Upper lobe of left lung (tissue), 6 donors: ENCODE results near the gene CRYM. TPM values are rescaled to one million over a fixed set of nuclear protein-coding genes. Genes with fewer than 3 reads are reported as not detected.
"Not testable (repeated sequence)": the region's sequence is repeated elsewhere in the genome, so short reads cannot be mapped to it uniquely, and the experiment has no call there.

Experiments
- ATAC-seq, 2 donors: fragments of 200-7000 bp; cut with Tn5 transposase; one replicate each; pipeline ENCODE4 v1.9.1; 2022; ENCODE audit warnings: mild to moderate bottlenecking in 2 of 2, moderate library complexity in 2 of 2; ENCODE audit not compliant: low FRiP score in 2 of 2
- DNase-seq, 2 donors: peaks; one replicate each; pipeline ENCODE4 v3.0.0-alpha.2; 2019 to 2020
- H3K27ac ChIP-seq, 4 donors: fragments of 200-600 bp; sonication (generic); one replicate each; pipeline ENCODE4 v1.5.1; 2016 to 2019
- H3K27me3 ChIP-seq, 4 donors: fragments of 200-600 bp; sonication (generic); one replicate each; pipeline ENCODE4 v1.5.1; 2017 to 2019
- H3K36me3 ChIP-seq, 4 donors: fragments of 200-600 bp; sonication (generic); one replicate each; pipeline ENCODE4 v1.5.1; 2016 to 2019
- H3K4me1 ChIP-seq, 4 donors: fragments of 200-600 bp; sonication (generic); one replicate each; pipeline ENCODE4 v1.5.1; 2018 to 2019
- H3K4me3 ChIP-seq, 4 donors: fragments of 200-600 bp; sonication (generic); one replicate each; pipeline ENCODE4 v1.5.1; 2017 to 2019; ENCODE audit warnings: mild to moderate bottlenecking in 2 of 4, moderate library complexity in 1 of 4
- H3K9me3 ChIP-seq, 4 donors: fragments of 200-600 bp; sonication (generic); one replicate each; pipeline ENCODE4 v1.5.1; 2018 to 2019
- CTCF ChIP-seq, 6 experiments: fragments of 450-650 bp in 4 of 6; fragments of 200-600 bp in 2 of 6; sonication (generic) in 2 of 6; IDR thresholded peaks; one replicate each; pipeline ENCODE4 v1.5.1; 2016 to 2019; ENCODE audit warnings: antibody characterized with exemption in 6 of 6
- EP300 ChIP-seq, 4 donors: sonication (generic); formaldehyde crosslinking; IDR thresholded peaks; one replicate each; pipeline ENCODE4 v1.5.1; 2017; ENCODE audit warnings: antibody characterized with exemption in 4 of 4, control low read depth in 2 of 4
- POLR2A ChIP-seq, 4 donors: fragments of 450-650 bp; IDR thresholded peaks; one replicate each; pipeline ENCODE4 v1.5.1; 2016 to 2017; ENCODE audit warnings: antibody characterized with exemption in 4 of 4, mild to moderate bottlenecking in 2 of 4
- POLR2AphosphoS5 ChIP-seq, 2 donors: sonication (generic); formaldehyde crosslinking; IDR thresholded peaks; one replicate each; pipeline ENCODE4 v1.5.1; 2017; ENCODE audit warnings: antibody characterized with exemption in 2 of 2
- WGBS, 2 donors: methylation state at CpG; one replicate each; pipeline ENCODE4 v1.1.5; 2017 to 2018; 5-methylcytosine and 5-hydroxymethylcytosine counted together
- total RNA-seq, 6 donors: library from RNA; depleted of rRNA in 4 of 6; stranded (reverse); fragments of >200 nt in 4 of 6; gene quantifications; one replicate each; pipeline versions ENCODE4 v1.1.0 to v1.2.1, GENCODE V29; 2016 to 2021
- donor health status: DM: no; HTN: no; CAD: no; lungs with moderate emphysema.
- donor health status: DM: no; HTN: yes; CAD: no; lungs with severe emphysema.

CRYM gene
- total RNA-seq, 6 donors from 2014 or later = 2.0 to 18.6 (median 7.8) TPM

- WGBS, 2 donors = 86 to 91% methylated on average over 2 of the region's 2 CpGs
- no peaks in the 10 kb centered on the region for H3K36me3 ChIP-seq
- ATAC-seq (no peak), DNase-seq (no peak)
- H3K4me1 ChIP-seq = no peaks in the 10 kb centered on the region
- H3K27me3 ChIP-seq = no peaks in the 10 kb centered on the region
- H3K4me3 ChIP-seq = no peak overlapping the region
- no peaks in the 10 kb centered on the region for H3K9me3 ChIP-seq
- H3K27ac ChIP-seq = no peak overlapping the region
- TF ChIP-seq CTCF (IDR thresholded peaks at IDR 0.05) = no peak
- no peak for TF ChIP-seq POLR2AphosphoS5 (IDR thresholded peaks at IDR 0.05)
- no peak for TF ChIP-seq EP300 (IDR thresholded peaks at IDR 0.05)
- no peak for TF ChIP-seq POLR2A (IDR thresholded peaks at IDR 0.05)
Observed at GRCh38 chr16:21256636-21257035, 21.5 kb downstream of the CRYM start.

GRCh38 chr16:21253470-21253869 lies 24.6 kb downstream of the CRYM start:
- TF ChIP-seq EP300 (IDR thresholded peaks at IDR 0.05) (no peak), POLR2AphosphoS5 (IDR thresholded peaks at IDR 0.05) (no peak), POLR2A (IDR thresholded peaks at IDR 0.05) (no peak), CTCF (IDR thresholded peaks at IDR 0.05) (no peak)
- WGBS, 2 donors = 78 to 83% methylated on average over 3 of the region's 3 CpGs
- H3K9me3 ChIP-seq = no peaks in the 10 kb centered on the region

GRCh38 chr16:21250072-21250923 lies 27.8 kb downstream of the CRYM start:
- H3K4me3 ChIP-seq = no peak overlapping the region
- DNase-seq = no peak
- no peak for ATAC-seq
- H3K4me1 ChIP-seq = no peaks in the 10 kb centered on the region
- 82 to 85% methylated on average over 15 of the region's 15 CpGs for WGBS, 2 donors
- H3K27ac ChIP-seq = no peak overlapping the region
- H3K27me3 ChIP-seq = no peaks in the 10 kb centered on the region
- no peaks in the 10 kb centered on the region for H3K9me3 ChIP-seq
- TF ChIP-seq EP300 (IDR thresholded peaks at IDR 0.05) (no peak), CTCF (IDR thresholded peaks at IDR 0.05) (no peak), POLR2A (IDR thresholded peaks at IDR 0.05) (no peak), POLR2AphosphoS5 (IDR thresholded peaks at IDR 0.05) (no peak)
- no peaks in the 10 kb centered on the region for H3K36me3 ChIP-seq

More at GRCh38 chr16:21253470-21253869, 24.6 kb downstream of the CRYM start:
- ATAC-seq = no peak
- Histone ChIP-seq H3K27me3 (no peaks in the 10 kb centered on the region), H3K4me1 (no peaks in the 10 kb centered on the region), H3K36me3 (no peaks in the 10 kb centered on the region), H3K27ac (no peak overlapping the region), H3K4me3 (no peak overlapping the region)
- DNase-seq = no peak

- not testable (repeated sequence) for ATAC-seq, DNase-seq
- 78 to 86% methylated on average over 4 of the region's 4 CpGs for WGBS, 2 donors
Observed at GRCh38 chr16:21248179-21248578, 29.9 kb downstream of the CRYM start.

GRCh38 chr16:21244518-21245215 lies 33.4 kb downstream of the CRYM start:
- 44 to 50% methylated on average over 7 of the region's 7 CpGs for WGBS, 2 donors
- Histone ChIP-seq H3K36me3 (no peaks in the 10 kb centered on the region), H3K27me3 (no peaks in the 10 kb centered on the region), H3K27ac (no peak overlapping the region), H3K4me3 (no peak overlapping the region), H3K9me3 (no peaks in the 10 kb centered on the region), H3K4me1 (peaks cover 0 to 9% (median 2%) of the 10 kb centered on the region in 4 donors)
- ATAC-seq (no peak), DNase-seq (no peak)
- TF ChIP-seq EP300 (IDR thresholded peaks at IDR 0.05) (no peak), CTCF (IDR thresholded peaks at IDR 0.05) (no peak), POLR2A (IDR thresholded peaks at IDR 0.05) (no peak), POLR2AphosphoS5 (IDR thresholded peaks at IDR 0.05) (no peak)

More at GRCh38 chr16:21248179-21248578, 29.9 kb downstream of the CRYM start:
- not testable (repeated sequence) for H3K4me1 ChIP-seq, H3K4me3 ChIP-seq, H3K27me3 ChIP-seq, H3K36me3 ChIP-seq, H3K27ac ChIP-seq, H3K9me3 ChIP-seq
